Measurements from ENCODE around the gene ITGA3. TPM values are rescaled to one million over a fixed set of nuclear protein-coding genes. Genes with fewer than 3 reads are reported as not detected.

The ITGA3 gene
- total RNA-seq, 6 experiments from 2014 or later: 272 to 319 (median 288) TPM

- Mint-ChIP-seq H3K4me3 (no peak overlapping the region), H3K27ac (no peak overlapping the region), H3K36me3 (ENCODE audit: low read depth) (peaks cover 54% of the 10 kb centered on the region)
Measured at GRCh38 chr17:50074227-50074626, 18.3 kb downstream of the ITGA3 start.

GRCh38 chr17:50075446-50076032 lies 19.6 kb downstream of the ITGA3 start:
- H3K36me3 Mint-ChIP-seq (ENCODE audit: low read depth): peaks cover 61% of the 10 kb centered on the region
- H3K4me3 Mint-ChIP-seq: no peak overlapping the region
- H3K27ac Mint-ChIP-seq: no peak overlapping the region
- DNase-seq: no peak
- H3K4me1 Mint-ChIP-seq (ENCODE audit: low read depth): peaks cover 20% of the 10 kb centered on the region
- H3K9me3 Mint-ChIP-seq: no peaks in the 10 kb centered on the region
- H3K27me3 Mint-ChIP-seq (ENCODE audit: insufficient read depth): peaks cover 6% of the 10 kb centered on the region
- no peak for TF ChIP-seq CTCF (IDR thresholded peaks at IDR 0.05)

More at GRCh38 chr17:50074227-50074626, 18.3 kb downstream of the ITGA3 start:
- TF ChIP-seq CTCF (IDR thresholded peaks at IDR 0.05): no peak
- H3K4me1 Mint-ChIP-seq (ENCODE audit: low read depth): peaks cover 24% of the 10 kb centered on the region
- DNase-seq: no peak
- H3K27me3 Mint-ChIP-seq (ENCODE audit: insufficient read depth): peaks cover 4% of the 10 kb centered on the region
- H3K9me3 Mint-ChIP-seq: no peaks in the 10 kb centered on the region

- TF ChIP-seq CTCF (IDR thresholded peaks at IDR 0.05): no peak
- no peak overlapping the region for H3K4me3 Mint-ChIP-seq
- peaks cover 6% of the 10 kb centered on the region for H3K27me3 Mint-ChIP-seq (ENCODE audit: insufficient read depth)
- no peaks in the 10 kb centered on the region for H3K9me3 Mint-ChIP-seq
- no peak overlapping the region; the same call in 1 of the 2 replicates for H3K27ac Mint-ChIP-seq
- peaks cover 60% of the 10 kb centered on the region for H3K36me3 Mint-ChIP-seq (ENCODE audit: low read depth)
- no peak for DNase-seq
- peaks cover 16% of the 10 kb centered on the region for H3K4me1 Mint-ChIP-seq (ENCODE audit: low read depth)
Measured at GRCh38 chr17:50076221-50076590, 20.3 kb downstream of the ITGA3 start.

- H3K4me3 Mint-ChIP-seq: no peak overlapping the region
- DNase-seq: no peak
- H3K36me3 Mint-ChIP-seq (ENCODE audit: low read depth): peaks cover 58% of the 10 kb centered on the region
- H3K9me3 Mint-ChIP-seq: no peaks in the 10 kb centered on the region
- H3K4me1 Mint-ChIP-seq (ENCODE audit: low read depth): peaks cover 11% of the 10 kb centered on the region
- no peak overlapping the region for H3K27ac Mint-ChIP-seq
- no peak for TF ChIP-seq CTCF (IDR thresholded peaks at IDR 0.05)
- peaks cover 5% of the 10 kb centered on the region for H3K27me3 Mint-ChIP-seq (ENCODE audit: insufficient read depth)
Measured at GRCh38 chr17:50076591-50077235, 20.8 kb downstream of the ITGA3 start.

- H3K27ac Mint-ChIP-seq: peak overlapping the region; percentile 5; the same call in 1 of the 2 replicates
- peaks cover 1% of the 10 kb centered on the region; the same call in 1 of the 2 replicates for H3K27me3 Mint-ChIP-seq (ENCODE audit: insufficient read depth)
- no peak overlapping the region for H3K4me3 Mint-ChIP-seq
- peaks cover 58% of the 10 kb centered on the region for H3K36me3 Mint-ChIP-seq (ENCODE audit: low read depth)
- TF ChIP-seq CTCF (IDR thresholded peaks at IDR 0.05): no peak
- no peak for DNase-seq
- H3K9me3 Mint-ChIP-seq: no peaks in the 10 kb centered on the region
- no peaks in the 10 kb centered on the region; the same call in 1 of the 2 replicates for H3K4me1 Mint-ChIP-seq (ENCODE audit: low read depth)
Measured at GRCh38 chr17:50078430-50078829, 22.5 kb downstream of the ITGA3 start.

Data from HFFc6 (cell line).